ENCODE results near the gene MCF2L2. TPM values are rescaled to one million over a fixed set of nuclear protein-coding genes. Genes with fewer than 3 reads are reported as not detected.

MCF2L2 gene
- polyA plus RNA-seq, 1 donor from 2014 or later, result 9.3 TPM

- Histone ChIP-seq H4K20me1 (ENCODE audit: insufficient read depth) (no peaks in the 10 kb centered on the region), H3K36me3 (ENCODE audit: insufficient read depth, low read length) (no peaks in the 10 kb centered on the region), H3K4me2 (ENCODE audit: low read length) (no peak overlapping the region), H2AFZ (ENCODE audit: low read depth, low read length) (no peak overlapping the region), H3K4me3 (ENCODE audit: low read length) (no peak overlapping the region), H3K9ac (ENCODE audit: low read length) (no peak overlapping the region), H3F3A (ENCODE audit: insufficient read depth, low read length, poor library complexity, severe bottlenecking) (no peaks in the 10 kb centered on the region), H3K9me2 (ENCODE audit: insufficient read depth, low read length) (no peaks in the 10 kb centered on the region), H3K79me2 (replicated peaks; ENCODE audit: insufficient read depth, low read length) (no peaks in the 10 kb centered on the region), H3K27ac (ENCODE audit: low read length) (no peak overlapping the region), H3K27me3 (ENCODE audit: insufficient read depth, low read depth, low read length) (no peaks in the 10 kb centered on the region), H3K9me3 (ENCODE audit: low read length) (no peaks in the 10 kb centered on the region)
- TF ChIP-seq EZH2 (IDR thresholded peaks at IDR 0.05; ENCODE audit: borderline replicate concordance, insufficient read depth, low read length, poor library complexity, severe bottlenecking) (no peak), POLR2AphosphoS5 (IDR thresholded peaks at IDR 0.05) (no peak), TAF1 (IDR thresholded peaks at IDR 0.05; ENCODE audit: low read depth) (no peak), RAD21 (conservative IDR thresholded peaks at IDR 0.05) (no peak), EP300 (conservative IDR thresholded peaks at IDR 0.05; ENCODE audit: poor library complexity, severe bottlenecking) (no peak), MXI1 (conservative IDR thresholded peaks at IDR 0.05; ENCODE audit: poor library complexity, severe bottlenecking) (no peak)
- TF ChIP-seq, protein P1, sequence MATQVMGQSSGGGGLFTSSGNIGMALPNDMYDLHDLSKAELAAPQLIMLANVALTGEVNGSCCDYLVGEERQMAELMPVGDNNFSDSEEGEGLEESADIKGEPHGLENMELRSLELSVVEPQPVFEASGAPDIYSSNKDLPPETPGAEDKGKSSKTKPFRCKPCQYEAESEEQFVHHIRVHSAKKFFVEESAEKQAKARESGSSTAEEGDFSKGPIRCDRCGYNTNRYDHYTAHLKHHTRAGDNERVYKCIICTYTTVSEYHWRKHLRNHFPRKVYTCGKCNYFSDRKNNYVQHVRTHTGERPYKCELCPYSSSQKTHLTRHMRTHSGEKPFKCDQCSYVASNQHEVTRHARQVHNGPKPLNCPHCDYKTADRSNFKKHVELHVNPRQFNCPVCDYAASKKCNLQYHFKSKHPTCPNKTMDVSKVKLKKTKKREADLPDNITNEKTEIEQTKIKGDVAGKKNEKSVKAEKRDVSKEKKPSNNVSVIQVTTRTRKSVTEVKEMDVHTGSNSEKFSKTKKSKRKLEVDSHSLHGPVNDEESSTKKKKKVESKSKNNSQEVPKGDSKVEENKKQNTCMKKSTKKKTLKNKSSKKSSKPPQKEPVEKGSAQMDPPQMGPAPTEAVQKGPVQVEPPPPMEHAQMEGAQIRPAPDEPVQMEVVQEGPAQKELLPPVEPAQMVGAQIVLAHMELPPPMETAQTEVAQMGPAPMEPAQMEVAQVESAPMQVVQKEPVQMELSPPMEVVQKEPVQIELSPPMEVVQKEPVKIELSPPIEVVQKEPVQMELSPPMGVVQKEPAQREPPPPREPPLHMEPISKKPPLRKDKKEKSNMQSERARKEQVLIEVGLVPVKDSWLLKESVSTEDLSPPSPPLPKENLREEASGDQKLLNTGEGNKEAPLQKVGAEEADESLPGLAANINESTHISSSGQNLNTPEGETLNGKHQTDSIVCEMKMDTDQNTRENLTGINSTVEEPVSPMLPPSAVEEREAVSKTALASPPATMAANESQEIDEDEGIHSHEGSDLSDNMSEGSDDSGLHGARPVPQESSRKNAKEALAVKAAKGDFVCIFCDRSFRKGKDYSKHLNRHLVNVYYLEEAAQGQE (IDR thresholded peaks at IDR 0.05; ENCODE audit: borderline replicate concordance), result no peak
Measured at GRCh38 chr3:183475016-183475763, 46.8 kb upstream of the MCF2L2 start.

GRCh38 chr3:183473969-183474368, 45.5 kb upstream of the MCF2L2 start:
- no peak overlapping the region for H3K27ac ChIP-seq (ENCODE audit: low read length)
- H3K27me3 ChIP-seq (ENCODE audit: insufficient read depth, low read depth, low read length), result no peaks in the 10 kb centered on the region
- no peak overlapping the region for H2AFZ ChIP-seq (ENCODE audit: low read depth, low read length)
- no peak overlapping the region for H3K4me2 ChIP-seq (ENCODE audit: low read length)
- no peaks in the 10 kb centered on the region for H3K36me3 ChIP-seq (ENCODE audit: insufficient read depth, low read length)
- H3K9me3 ChIP-seq (ENCODE audit: low read length), result no peaks in the 10 kb centered on the region
- no peaks in the 10 kb centered on the region for H4K20me1 ChIP-seq (ENCODE audit: insufficient read depth)
- H3K9ac ChIP-seq (ENCODE audit: low read length), result no peak overlapping the region
- no peak overlapping the region for H3K4me3 ChIP-seq (ENCODE audit: low read length)
- no peaks in the 10 kb centered on the region for H3F3A ChIP-seq (ENCODE audit: insufficient read depth, low read length, poor library complexity, severe bottlenecking)
- no peaks in the 10 kb centered on the region for H3K79me2 ChIP-seq (replicated peaks; ENCODE audit: insufficient read depth, low read length)
- no peak for TF ChIP-seq EP300 (conservative IDR thresholded peaks at IDR 0.05; ENCODE audit: poor library complexity, severe bottlenecking)
- H3K9me2 ChIP-seq (ENCODE audit: insufficient read depth, low read length), result no peaks in the 10 kb centered on the region

DNA sequence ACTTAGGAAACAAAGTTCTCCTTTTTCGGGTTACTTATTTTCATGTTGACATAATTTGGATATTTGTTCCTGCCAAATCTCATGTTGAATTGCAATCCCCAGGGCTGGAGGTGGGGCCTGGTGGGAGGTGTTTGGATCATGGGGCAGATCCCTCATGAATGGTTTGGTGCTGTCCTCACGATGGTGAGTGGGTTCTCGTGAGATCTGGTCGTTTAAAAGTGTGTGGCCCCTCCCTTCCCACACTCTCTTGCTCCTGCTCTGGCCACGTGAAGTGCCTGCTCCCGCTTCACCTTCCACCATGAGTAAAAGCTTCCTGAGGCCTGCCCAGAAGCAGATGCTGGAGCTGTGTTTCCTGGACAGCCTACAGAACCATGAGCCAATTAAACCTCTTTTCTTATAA, 43.7 kb upstream of the MCF2L2 start:
- Histone ChIP-seq H3K9me3 (ENCODE audit: low read length) (no peaks in the 10 kb centered on the region), H3F3A (ENCODE audit: insufficient read depth, low read length, poor library complexity, severe bottlenecking) (no peaks in the 10 kb centered on the region), H3K9ac (ENCODE audit: low read length) (no peak overlapping the region), H3K79me2 (replicated peaks; ENCODE audit: insufficient read depth, low read length) (no peaks in the 10 kb centered on the region), H2AFZ (ENCODE audit: low read depth, low read length) (no peak overlapping the region), H3K36me3 (ENCODE audit: insufficient read depth, low read length) (no peaks in the 10 kb centered on the region), H3K27ac (ENCODE audit: low read length) (no peak overlapping the region), H4K20me1 (ENCODE audit: insufficient read depth) (no peaks in the 10 kb centered on the region), H3K27me3 (ENCODE audit: insufficient read depth, low read depth, low read length) (no peaks in the 10 kb centered on the region), H3K4me2 (ENCODE audit: low read length) (no peak overlapping the region), H3K9me2 (ENCODE audit: insufficient read depth, low read length) (no peaks in the 10 kb centered on the region), H3K4me3 (ENCODE audit: low read length) (no peak overlapping the region)
- TF ChIP-seq POLR2AphosphoS5 (IDR thresholded peaks at IDR 0.05), result no peak
